K562 (cell line): Measurements from ENCODE around the gene PTOV1. TPM values are rescaled to one million over a fixed set of nuclear protein-coding genes. Genes with fewer than 3 reads are reported as not detected.

ENCODE experiments used
- AFF1 ChIP-seq, 2 experiments: fragments of 450-650 bp; IDR thresholded peaks; 2 replicates each; pipeline ENCODE4 v1.6.1; 2018; ENCODE audit warnings: mild to moderate bottlenecking in 2 of 2, low read depth in 1 of 2; ENCODE audit not compliant: partially characterized antibody in 2 of 2
- BRD4 ChIP-seq: fragments of 200-600 bp; sonication (generic); IDR thresholded peaks from 2 replicates; pipeline ENCODE4 v1.6.1; 2017; ENCODE audit warnings: inconsistent platforms
- CTCFL ChIP-seq: IDR thresholded peaks from 2 replicates; pipeline ENCODE4 v1.6.1; 2011; ENCODE audit warnings: borderline replicate concordance, low read depth, mild to moderate bottlenecking, moderate library complexity, low read length; ENCODE audit not compliant: insufficient read depth, poor library complexity, severe bottlenecking
- E2F8 ChIP-seq: fragments of 450-650 bp; IDR thresholded peaks from 2 replicates; pipeline ENCODE4 v1.7.1; 2018; ENCODE audit warnings: mild to moderate bottlenecking, low read depth; ENCODE audit not compliant: partially characterized antibody
- ETS2 ChIP-seq: IDR thresholded peaks from 2 replicates; pipeline ENCODE4 v1.6.1; 2016; ENCODE audit warnings: borderline replicate concordance, missing genetic modification characterization, mild to moderate bottlenecking, moderate library complexity, missing compliant biosample characterization; ENCODE audit not compliant: poor library complexity, severe bottlenecking
- HMBOX1 ChIP-seq: sonication (generic); IDR thresholded peaks from 2 replicates; pipeline ENCODE4 v1.6.1; 2016
- KDM1A ChIP-seq, 2 experiments: fragments of 450-650 bp; IDR thresholded peaks; 2 replicates each; pipeline ENCODE4 v1.6.1; 2016; ENCODE audit warnings: mild to moderate bottlenecking in 2 of 2
- MLLT1 ChIP-seq, 2 experiments: fragments of 450-650 bp; IDR thresholded peaks; 2 replicates each; pipeline ENCODE4 v1.6.1; 2016
- MYNN ChIP-seq, 2 experiments: sonication (generic); formaldehyde crosslinking in 1 of 2; IDR thresholded peaks; 2 replicates each; pipeline versions ENCODE4 v1.5.0 to v1.6.1; 2016 to 2020; ENCODE audit warnings: antibody characterized with exemption in 1 of 2, missing genetic modification reagents in 1 of 2
- TOE1 ChIP-seq, 2 experiments: fragments of 450-650 bp in 1 of 2; sonication (generic) in 1 of 2; formaldehyde crosslinking in 1 of 2; IDR thresholded peaks; 2 replicates each; pipeline versions ENCODE4 v1.7.1 to v1.8.0; 2016 to 2022; ENCODE audit warnings: borderline replicate concordance in 2 of 2, mild to moderate bottlenecking in 2 of 2, antibody characterized with exemption in 1 of 2, inconsistent platforms in 1 of 2, low read depth in 1 of 2, missing genetic modification reagents in 1 of 2, moderate library complexity in 1 of 2
- ZNF445 ChIP-seq: fragments of 250-450 bp; sonication (Bioruptor Pico); IDR thresholded peaks from 2 replicates; pipeline ENCODE4 v1.4.0; 2020; ENCODE audit warnings: low read depth, mild to moderate bottlenecking, moderate library complexity
- polyA plus RNA-seq, 8 experiments: library from polyadenylated mRNA; depleted of rRNA in 4 of 8; stranded (reverse) in 5 of 8; unstranded in 3 of 8; fragments of >200 nt; fragmentation: Nextera tagmentation in 2 of 8; fragmentation: Illumina TruSeq in 1 of 8; extraction: Ambion mirVana in 2 of 8; extraction: Trizol in 1 of 8; gene quantifications; 2 replicates each; pipeline versions ENCODE4 v1.2.1 to v1.2.3, GENCODE V29; 2011 to 2014; ENCODE audit warnings: inconsistent platforms in 1 of 8, missing spikeins in 1 of 8
- total RNA-seq, 7 experiments: library from RNA; depleted of rRNA in 6 of 7; stranded (reverse); fragments of >200 nt in 6 of 7; fragmentation: Illumina TruSeq in 2 of 7; extraction: Trizol in 2 of 7; gene quantifications; 2 replicates each; pipeline versions ENCODE4 v1.2.1 to v1.2.3, GENCODE V29; 2011 to 2021; ENCODE audit warnings: low replicate concordance in 1 of 7

The PTOV1 gene
- total and polyA plus RNA-seq, 9 of the 15 experiments (the other 6 are each of a cell fraction or from before 2014, with no cell fraction given) = 4.9 to 169 (median 43.5) TPM

GRCh38 chr19:49890349-49891311 lies 39.7 kb downstream of the PTOV1 start (continued):
- TF ChIP-seq AFF1 (IDR thresholded peaks at IDR 0.05; ENCODE audit: low read depth in 1 of 2, partially characterized antibody in 2 of 2) (no peak), TOE1 (IDR thresholded peaks at IDR 0.05; ENCODE audit: borderline replicate concordance) (no peak), TOE1 (CRISPR knock-in tag; IDR thresholded peaks at IDR 0.05; ENCODE audit: borderline replicate concordance, low read depth) (no peak), HMBOX1 (no peak), CTCFL (no peak), MLLT1 (IDR thresholded peaks at IDR 0.05) (no peak), E2F8 (no peak), MYNN (IDR thresholded peaks at IDR 0.05) (no peak), MYNN (CRISPR knock-in tag; IDR thresholded peaks at IDR 0.05) (no peak), KDM1A (IDR thresholded peaks at IDR 0.05) (no peak), BRD4 (0 out of 2 replicates have a peak, but pooled peaks have one; percentile 3), ZNF445 (CRISPR knock-in tag) (no peak), ETS2 (no peak)
